Measurements from ENCODE around the gene BUD31.

DNA sequence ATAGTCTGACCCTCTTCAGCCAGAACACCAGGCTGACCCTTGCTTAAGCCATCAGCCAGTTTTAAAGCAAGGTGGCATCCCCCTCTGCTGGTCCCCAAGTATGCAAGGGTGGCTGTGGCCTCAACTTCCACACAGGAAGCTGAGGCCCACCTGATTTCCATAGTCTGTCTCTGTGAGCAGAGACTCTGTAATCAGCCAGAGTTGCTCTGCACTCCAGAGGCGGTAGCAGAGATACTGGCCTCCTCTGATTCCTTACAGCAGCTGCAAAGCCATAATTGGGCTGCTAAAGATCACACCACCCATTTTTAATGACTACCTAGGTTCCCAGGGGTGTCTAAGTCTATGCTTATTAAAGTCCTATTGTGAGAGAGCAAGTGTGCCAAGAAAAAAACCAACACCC lies 2.2 kb upstream of the BUD31 start:
- TF ChIP-seq CTCF (IDR thresholded peaks at IDR 0.05; ENCODE audit: low read depth, low read length, missing input control) = no peak
- no peak for TF ChIP-seq REST (IDR thresholded peaks at IDR 0.05)
- TF ChIP-seq FOXA1 (IDR thresholded peaks at IDR 0.05) = no peak
- no peak for TF ChIP-seq FOXA2 (IDR thresholded peaks at IDR 0.05)
- no peak for TF ChIP-seq SP1 (IDR thresholded peaks at IDR 0.05)
- TF ChIP-seq TAF1 (conservative IDR thresholded peaks at IDR 0.05) = no peak
- no peak for TF ChIP-seq MAX (IDR thresholded peaks at IDR 0.05)
- TF ChIP-seq, protein P1, sequence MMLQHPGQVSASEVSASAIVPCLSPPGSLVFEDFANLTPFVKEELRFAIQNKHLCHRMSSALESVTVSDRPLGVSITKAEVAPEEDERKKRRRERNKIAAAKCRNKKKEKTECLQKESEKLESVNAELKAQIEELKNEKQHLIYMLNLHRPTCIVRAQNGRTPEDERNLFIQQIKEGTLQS (IDR thresholded peaks at IDR 0.05) = no peak
- TF ChIP-seq YY1 (IDR thresholded peaks at IDR 0.05) = no peak
- no peak for TF ChIP-seq JUND (IDR thresholded peaks at IDR 0.05)
- no peak for TF ChIP-seq GABPA (IDR thresholded peaks at IDR 0.05 in 1 of 2, conservative IDR thresholded peaks at IDR 0.05 in 1 of 2)

All from liver (tissue), 3 donors.